ENCODE results near the gene IL13RA1.

The IL13RA1 gene

DNA sequence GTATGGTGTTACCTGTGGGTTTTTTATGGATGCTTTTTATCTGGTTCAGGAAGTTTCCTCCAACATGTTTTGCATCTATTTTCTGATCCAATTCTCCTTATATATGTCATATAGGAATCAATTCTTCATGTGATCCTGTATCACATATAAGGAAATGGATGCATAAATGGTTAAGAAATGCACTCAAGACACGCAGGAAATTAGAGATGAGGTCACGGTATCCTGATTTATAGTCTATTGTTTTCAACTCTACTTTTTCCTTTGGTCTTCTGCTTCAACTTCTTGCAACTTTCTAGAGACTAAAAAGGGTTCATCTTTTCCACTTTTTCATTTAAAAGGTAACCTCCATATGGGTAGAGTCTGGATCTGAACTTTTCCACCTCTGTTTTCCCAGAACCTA, 33.6 kb upstream of the IL13RA1 start:
- Histone ChIP-seq H3K27me3 (no peaks in the 10 kb centered on the region), H3K4me3 (ENCODE audit: low read depth in 1 of 2, low read length in 1 of 2) (no peak overlapping the region), H3K9me3 (no peaks in the 10 kb centered on the region), H3K4me1 (ENCODE audit: control insufficient read depth in 1 of 2, insufficient read depth in 1 of 2, low read depth in 1 of 2, low read length in 1 of 2) (peaks cover 10 to 17% of the 10 kb centered on the region in 2 experiments), H3K27ac (no peak overlapping the region), H3K36me3 (peaks cover 2% of the 10 kb centered on the region)
- TF ChIP-seq, protein P1, sequence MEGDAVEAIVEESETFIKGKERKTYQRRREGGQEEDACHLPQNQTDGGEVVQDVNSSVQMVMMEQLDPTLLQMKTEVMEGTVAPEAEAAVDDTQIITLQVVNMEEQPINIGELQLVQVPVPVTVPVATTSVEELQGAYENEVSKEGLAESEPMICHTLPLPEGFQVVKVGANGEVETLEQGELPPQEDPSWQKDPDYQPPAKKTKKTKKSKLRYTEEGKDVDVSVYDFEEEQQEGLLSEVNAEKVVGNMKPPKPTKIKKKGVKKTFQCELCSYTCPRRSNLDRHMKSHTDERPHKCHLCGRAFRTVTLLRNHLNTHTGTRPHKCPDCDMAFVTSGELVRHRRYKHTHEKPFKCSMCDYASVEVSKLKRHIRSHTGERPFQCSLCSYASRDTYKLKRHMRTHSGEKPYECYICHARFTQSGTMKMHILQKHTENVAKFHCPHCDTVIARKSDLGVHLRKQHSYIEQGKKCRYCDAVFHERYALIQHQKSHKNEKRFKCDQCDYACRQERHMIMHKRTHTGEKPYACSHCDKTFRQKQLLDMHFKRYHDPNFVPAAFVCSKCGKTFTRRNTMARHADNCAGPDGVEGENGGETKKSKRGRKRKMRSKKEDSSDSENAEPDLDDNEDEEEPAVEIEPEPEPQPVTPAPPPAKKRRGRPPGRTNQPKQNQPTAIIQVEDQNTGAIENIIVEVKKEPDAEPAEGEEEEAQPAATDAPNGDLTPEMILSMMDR (IDR thresholded peaks at IDR 0.05): no peak

DNA sequence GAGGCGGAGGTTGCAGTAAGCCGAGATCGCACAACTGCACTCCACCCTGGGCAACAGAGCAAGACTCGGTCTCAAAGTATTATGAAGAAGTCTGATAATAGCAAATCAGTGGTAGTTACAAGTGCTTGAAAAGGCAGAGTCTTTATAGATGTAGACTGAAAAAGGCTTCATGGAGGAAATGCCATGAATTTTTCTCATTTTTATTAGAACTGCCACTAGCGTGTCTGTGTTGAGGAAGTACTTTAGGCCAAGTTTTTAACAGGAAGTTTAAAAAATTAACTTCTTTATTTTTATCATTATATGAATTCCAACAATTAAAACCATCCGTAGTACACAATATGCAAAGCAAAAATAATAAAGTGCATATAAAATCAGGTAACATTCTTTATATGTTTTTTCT, 32.8 kb upstream of the IL13RA1 start:
- H3K4me1 ChIP-seq (ENCODE audit: control insufficient read depth in 1 of 2, insufficient read depth in 1 of 2, low read depth in 1 of 2, low read length in 1 of 2): peaks cover 18 to 24% of the 10 kb centered on the region in 2 experiments
- H3K27ac ChIP-seq: no peak overlapping the region
- no peaks in the 10 kb centered on the region for H3K36me3 ChIP-seq
- no peaks in the 10 kb centered on the region for H3K27me3 ChIP-seq
- TF ChIP-seq, protein P1 (IDR thresholded peaks at IDR 0.05): no peak
- no peak overlapping the region for H3K4me3 ChIP-seq (ENCODE audit: low read depth in 1 of 2, low read length in 1 of 2)
- no peaks in the 10 kb centered on the region for H3K9me3 ChIP-seq

DNA sequence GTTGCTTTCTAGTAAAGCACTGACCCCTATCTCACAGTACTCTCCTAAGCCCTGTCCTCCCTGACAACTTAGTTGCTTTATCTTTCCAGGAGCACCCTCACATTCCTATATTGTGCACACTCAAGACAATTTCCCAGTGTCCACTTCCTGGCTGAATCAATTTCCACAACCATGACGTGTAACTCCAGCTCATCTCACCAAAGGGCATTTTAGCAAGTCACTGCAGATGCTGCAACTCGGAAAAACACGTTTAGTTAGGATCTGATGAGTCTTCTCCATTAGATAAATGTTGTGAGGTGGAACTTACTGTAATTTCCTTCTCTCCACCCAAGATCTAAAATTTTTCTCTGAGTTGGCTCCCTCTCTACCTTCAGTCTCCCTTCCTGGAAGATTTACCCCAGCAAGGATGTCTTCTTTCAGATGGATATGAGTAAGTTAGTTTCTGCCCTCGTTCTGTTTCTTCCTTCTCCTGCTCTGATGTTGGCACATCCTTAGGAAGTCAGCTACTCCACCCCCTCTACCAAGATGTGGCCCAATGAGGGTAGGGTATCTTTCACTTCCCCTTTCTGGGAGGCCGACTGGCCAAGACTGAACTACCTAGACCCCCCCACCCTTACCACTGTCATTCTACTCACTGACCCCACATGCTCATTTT, 28.8 kb upstream of the IL13RA1 start:
- TF ChIP-seq, protein P1 (IDR thresholded peaks at IDR 0.05): no peak
- H3K9me3 ChIP-seq: no peaks in the 10 kb centered on the region
- H3K27ac ChIP-seq: peak overlapping the region; percentile 75
- H3K36me3 ChIP-seq: no peaks in the 10 kb centered on the region
- peak overlapping the region in 1 of 2 experiments; percentile 14 for H3K4me3 ChIP-seq (ENCODE audit: low read depth in 1 of 2, low read length in 1 of 2)
- H3K4me1 ChIP-seq (ENCODE audit: control insufficient read depth in 1 of 2, insufficient read depth in 1 of 2, low read depth in 1 of 2, low read length in 1 of 2): peaks cover 18 to 24% of the 10 kb centered on the region in 2 experiments
- no peaks in the 10 kb centered on the region for H3K27me3 ChIP-seq

DNA sequence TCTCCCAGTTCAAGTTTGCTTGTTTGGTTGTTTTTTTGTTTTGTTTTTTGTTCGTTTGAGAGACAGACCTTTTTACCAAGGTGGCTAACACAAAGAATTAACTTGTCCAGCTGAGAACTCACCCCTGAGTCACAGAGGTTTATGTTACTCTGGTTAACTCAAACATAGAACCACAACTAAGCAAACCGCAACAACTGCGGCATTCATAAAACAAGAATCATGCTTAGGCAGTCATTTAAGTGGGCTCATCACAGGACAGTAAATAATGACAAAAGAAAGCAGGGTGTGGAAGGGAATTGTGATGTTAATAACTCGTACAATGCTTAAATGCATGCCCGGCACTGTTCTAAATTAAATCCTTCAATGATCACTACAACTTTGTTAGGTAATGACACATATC, 24.7 kb upstream of the IL13RA1 start:
- Histone ChIP-seq H3K4me3 (ENCODE audit: low read depth in 1 of 2, low read length in 1 of 2) (no peak overlapping the region), H3K9me3 (no peaks in the 10 kb centered on the region), H3K4me1 (ENCODE audit: control insufficient read depth in 1 of 2, insufficient read depth in 1 of 2, low read depth in 1 of 2, low read length in 1 of 2) (peaks cover 26 to 30% of the 10 kb centered on the region in 2 experiments), H3K27ac (no peak overlapping the region), H3K36me3 (no peaks in the 10 kb centered on the region), H3K27me3 (no peaks in the 10 kb centered on the region)
- TF ChIP-seq, protein P1 (IDR thresholded peaks at IDR 0.05): no peak

DNA sequence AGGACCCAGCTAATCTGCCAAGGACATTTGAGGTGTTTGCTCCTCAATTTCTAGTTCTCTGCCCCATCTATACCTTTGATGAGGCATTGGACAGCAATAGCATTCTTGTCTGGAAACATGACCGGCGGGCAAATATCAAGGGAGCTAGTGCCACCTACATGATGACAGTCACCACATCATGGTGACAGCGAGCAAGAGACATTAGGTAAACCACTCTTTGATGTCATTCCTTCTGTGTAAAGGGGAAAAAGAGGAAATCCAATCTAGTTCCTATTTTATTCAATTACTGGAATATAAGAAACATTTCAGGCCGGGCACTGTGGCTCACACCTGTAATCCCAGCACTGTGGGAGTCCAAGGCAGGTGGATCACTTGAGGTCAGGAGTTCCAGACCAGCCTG, 20.7 kb upstream of the IL13RA1 start:
- Histone ChIP-seq H3K4me1 (ENCODE audit: control insufficient read depth in 1 of 2, insufficient read depth in 1 of 2, low read depth in 1 of 2, low read length in 1 of 2) (peaks cover 8 to 16% of the 10 kb centered on the region in 2 experiments), H3K27ac (peak overlapping the region; percentile 44), H3K27me3 (no peaks in the 10 kb centered on the region), H3K36me3 (no peaks in the 10 kb centered on the region), H3K4me3 (ENCODE audit: low read depth in 1 of 2, low read length in 1 of 2) (no peak overlapping the region), H3K9me3 (no peaks in the 10 kb centered on the region)
- TF ChIP-seq, protein P1 (IDR thresholded peaks at IDR 0.05): no peak

Measured in neutrophil (primary cell).